BE2C (cell line): ENCODE data around the gene NELL2.

ENCODE experiments used
- DNase-seq: peaks from one replicate; pipeline ENCODE4 v3.0.0-alpha.2; 2020
- H3K27me3 ChIP-seq: fragments of 250-450 bp; sonication (Bioruptor Pico); 2 replicates; pipeline ENCODE4 v1.5.1; 2020; ENCODE audit warnings: mild to moderate bottlenecking
- H3K36me3 ChIP-seq: fragments of 250-450 bp; sonication (Bioruptor Pico); 2 replicates; pipeline ENCODE4 v1.5.1; 2020; ENCODE audit warnings: mild to moderate bottlenecking
- H3K4me1 ChIP-seq: fragments of 250-450 bp; sonication (Bioruptor Pico); 2 replicates; pipeline ENCODE4 v1.5.1; 2020
- H3K4me3 ChIP-seq: 2 replicates; pipeline ENCODE4 v1.5.1; 2011; ENCODE audit warnings: low read depth, low read length
- H3K9me3 ChIP-seq: fragments of 250-450 bp; sonication (Bioruptor Pico); 2 replicates; pipeline ENCODE4 v1.5.1; 2020
- TF ChIP-seq, protein P1 (sequence below): IDR thresholded peaks from 2 replicates; pipeline ENCODE4 v1.5.1; 2012; ENCODE audit warnings: mild to moderate bottlenecking, low read depth, low read length

The NELL2 gene

GRCh38 chr12:44589697-44590096, 286.4 kb downstream of the NELL2 start:
- no peak for DNase-seq
- Histone ChIP-seq H3K4me1 (no peaks in the 10 kb centered on the region), H3K36me3 (no peaks in the 10 kb centered on the region), H3K4me3 (no peak overlapping the region), H3K27me3 (no peaks in the 10 kb centered on the region), H3K9me3 (no peaks in the 10 kb centered on the region)
- TF ChIP-seq, protein P1, sequence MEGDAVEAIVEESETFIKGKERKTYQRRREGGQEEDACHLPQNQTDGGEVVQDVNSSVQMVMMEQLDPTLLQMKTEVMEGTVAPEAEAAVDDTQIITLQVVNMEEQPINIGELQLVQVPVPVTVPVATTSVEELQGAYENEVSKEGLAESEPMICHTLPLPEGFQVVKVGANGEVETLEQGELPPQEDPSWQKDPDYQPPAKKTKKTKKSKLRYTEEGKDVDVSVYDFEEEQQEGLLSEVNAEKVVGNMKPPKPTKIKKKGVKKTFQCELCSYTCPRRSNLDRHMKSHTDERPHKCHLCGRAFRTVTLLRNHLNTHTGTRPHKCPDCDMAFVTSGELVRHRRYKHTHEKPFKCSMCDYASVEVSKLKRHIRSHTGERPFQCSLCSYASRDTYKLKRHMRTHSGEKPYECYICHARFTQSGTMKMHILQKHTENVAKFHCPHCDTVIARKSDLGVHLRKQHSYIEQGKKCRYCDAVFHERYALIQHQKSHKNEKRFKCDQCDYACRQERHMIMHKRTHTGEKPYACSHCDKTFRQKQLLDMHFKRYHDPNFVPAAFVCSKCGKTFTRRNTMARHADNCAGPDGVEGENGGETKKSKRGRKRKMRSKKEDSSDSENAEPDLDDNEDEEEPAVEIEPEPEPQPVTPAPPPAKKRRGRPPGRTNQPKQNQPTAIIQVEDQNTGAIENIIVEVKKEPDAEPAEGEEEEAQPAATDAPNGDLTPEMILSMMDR: no peak

DNA sequence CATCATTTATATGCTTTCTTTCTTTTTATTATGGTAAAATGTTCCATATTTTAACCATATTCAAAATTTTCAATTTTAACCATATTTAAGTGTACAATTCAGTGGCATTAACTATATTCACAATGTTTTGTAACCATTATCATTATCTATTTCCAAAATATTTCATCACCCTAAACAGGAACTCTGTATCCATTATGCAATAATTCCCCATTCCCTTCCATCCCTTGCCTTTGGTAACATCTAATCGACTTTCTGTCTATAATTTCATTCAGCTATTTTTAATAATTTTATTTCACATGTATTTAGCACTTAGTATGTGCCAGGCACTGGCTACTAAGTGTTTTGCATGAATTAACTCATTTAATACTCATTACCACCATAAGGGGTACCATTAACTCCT, 287.5 kb downstream of the NELL2 start:
- H3K36me3 ChIP-seq: no peaks in the 10 kb centered on the region
- H3K4me1 ChIP-seq: no peaks in the 10 kb centered on the region
- no peak for DNase-seq
- no peaks in the 10 kb centered on the region for H3K9me3 ChIP-seq
- no peak overlapping the region for H3K4me3 ChIP-seq
- TF ChIP-seq, protein P1: no peak
- H3K27me3 ChIP-seq: no peaks in the 10 kb centered on the region

- Histone ChIP-seq H3K36me3 (no peaks in the 10 kb centered on the region), H3K4me1 (no peaks in the 10 kb centered on the region), H3K9me3 (no peaks in the 10 kb centered on the region), H3K4me3 (no peak overlapping the region), H3K27me3 (no peaks in the 10 kb centered on the region)
- DNase-seq: no peak
- TF ChIP-seq, protein P1: no peak
Measured at GRCh38 chr12:44584625-44585024, 291.5 kb downstream of the NELL2 start.

DNA sequence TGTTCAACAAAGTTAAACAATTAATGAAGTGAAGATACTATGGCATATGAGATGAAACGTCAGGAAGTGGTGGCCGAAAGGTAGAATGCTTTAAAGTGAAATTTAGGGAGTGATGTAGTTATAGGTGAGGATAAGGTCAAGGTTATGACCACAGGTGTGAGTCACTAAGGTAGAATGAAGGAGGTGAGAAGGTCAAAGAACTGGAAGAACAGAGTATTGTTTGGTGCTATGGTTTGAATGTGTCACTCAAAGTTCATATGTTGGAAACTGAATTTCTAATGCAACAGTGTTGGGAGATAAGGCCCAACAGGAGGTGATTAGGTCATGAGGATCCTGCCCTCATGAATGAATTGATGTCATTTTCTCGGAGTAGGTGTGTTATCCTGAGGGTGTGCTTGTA, 293.6 kb downstream of the NELL2 start:
- Histone ChIP-seq H3K27me3 (no peaks in the 10 kb centered on the region), H3K9me3 (no peaks in the 10 kb centered on the region), H3K4me3 (no peak overlapping the region), H3K4me1 (no peaks in the 10 kb centered on the region), H3K36me3 (no peaks in the 10 kb centered on the region)
- TF ChIP-seq, protein P1: no peak
- DNase-seq: no peak

GRCh38 chr12:44581642-44582242, 294.4 kb downstream of the NELL2 start:
- no peaks in the 10 kb centered on the region for H3K27me3 ChIP-seq
- DNase-seq: no peak
- no peaks in the 10 kb centered on the region for H3K36me3 ChIP-seq
- no peak overlapping the region for H3K4me3 ChIP-seq
- H3K9me3 ChIP-seq: no peaks in the 10 kb centered on the region
- no peaks in the 10 kb centered on the region for H3K4me1 ChIP-seq
- TF ChIP-seq, protein P1: no peak

DNA sequence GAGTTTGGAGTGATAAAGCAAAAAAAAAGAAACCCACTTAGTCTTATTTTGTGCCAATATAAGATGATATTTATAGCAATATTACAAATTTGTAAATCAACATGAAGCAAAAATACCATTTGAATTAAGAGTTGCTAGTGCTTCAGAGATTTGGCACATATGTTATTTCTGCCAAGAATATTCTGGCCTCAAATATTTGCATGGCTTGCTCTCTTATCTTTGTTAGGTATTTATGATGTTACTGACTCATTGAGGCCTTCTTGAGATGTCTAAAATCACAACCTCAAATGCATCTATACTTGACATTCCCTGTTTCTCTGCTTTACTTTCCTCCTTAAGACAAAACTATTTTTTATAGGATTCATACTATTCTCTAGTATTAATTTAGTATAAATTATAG, 301.5 kb downstream of the NELL2 start:
- Histone ChIP-seq H3K27me3 (no peaks in the 10 kb centered on the region), H3K9me3 (no peaks in the 10 kb centered on the region), H3K4me3 (no peak overlapping the region), H3K4me1 (no peaks in the 10 kb centered on the region), H3K36me3 (no peaks in the 10 kb centered on the region)
- no peak for DNase-seq
- TF ChIP-seq, protein P1: no peak
